ENCODE measurements around the gene AGBL1.

AGBL1 gene

DNA sequence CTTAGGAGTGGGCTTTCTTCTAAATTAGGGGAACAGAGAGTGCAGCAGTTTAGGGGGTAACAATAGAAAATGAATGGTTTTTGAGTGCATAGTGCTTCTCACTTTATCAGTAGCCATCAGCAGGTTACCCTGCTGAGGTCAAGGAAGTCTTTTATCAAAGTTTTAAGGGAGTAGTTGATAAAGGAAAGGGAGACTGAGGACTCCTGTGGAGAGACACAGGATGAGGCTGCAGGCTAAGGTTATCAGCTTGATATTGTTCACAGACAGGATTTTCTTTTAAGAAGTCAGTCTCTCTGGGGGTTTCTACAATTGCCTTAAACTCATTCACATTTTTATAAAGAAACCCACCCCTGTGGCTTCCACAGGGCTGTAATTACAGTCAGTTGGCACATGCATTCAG, 205.0 kb downstream of the AGBL1 start:
- DNase-seq (ENCODE audit: insufficient read length, low spot score) (no peak), FAIRE-seq (no peak)
- TF ChIP-seq, protein P1, sequence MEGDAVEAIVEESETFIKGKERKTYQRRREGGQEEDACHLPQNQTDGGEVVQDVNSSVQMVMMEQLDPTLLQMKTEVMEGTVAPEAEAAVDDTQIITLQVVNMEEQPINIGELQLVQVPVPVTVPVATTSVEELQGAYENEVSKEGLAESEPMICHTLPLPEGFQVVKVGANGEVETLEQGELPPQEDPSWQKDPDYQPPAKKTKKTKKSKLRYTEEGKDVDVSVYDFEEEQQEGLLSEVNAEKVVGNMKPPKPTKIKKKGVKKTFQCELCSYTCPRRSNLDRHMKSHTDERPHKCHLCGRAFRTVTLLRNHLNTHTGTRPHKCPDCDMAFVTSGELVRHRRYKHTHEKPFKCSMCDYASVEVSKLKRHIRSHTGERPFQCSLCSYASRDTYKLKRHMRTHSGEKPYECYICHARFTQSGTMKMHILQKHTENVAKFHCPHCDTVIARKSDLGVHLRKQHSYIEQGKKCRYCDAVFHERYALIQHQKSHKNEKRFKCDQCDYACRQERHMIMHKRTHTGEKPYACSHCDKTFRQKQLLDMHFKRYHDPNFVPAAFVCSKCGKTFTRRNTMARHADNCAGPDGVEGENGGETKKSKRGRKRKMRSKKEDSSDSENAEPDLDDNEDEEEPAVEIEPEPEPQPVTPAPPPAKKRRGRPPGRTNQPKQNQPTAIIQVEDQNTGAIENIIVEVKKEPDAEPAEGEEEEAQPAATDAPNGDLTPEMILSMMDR (IDR thresholded peaks at IDR 0.05; ENCODE audit: insufficient read depth, missing control alignments): no peak

DNA sequence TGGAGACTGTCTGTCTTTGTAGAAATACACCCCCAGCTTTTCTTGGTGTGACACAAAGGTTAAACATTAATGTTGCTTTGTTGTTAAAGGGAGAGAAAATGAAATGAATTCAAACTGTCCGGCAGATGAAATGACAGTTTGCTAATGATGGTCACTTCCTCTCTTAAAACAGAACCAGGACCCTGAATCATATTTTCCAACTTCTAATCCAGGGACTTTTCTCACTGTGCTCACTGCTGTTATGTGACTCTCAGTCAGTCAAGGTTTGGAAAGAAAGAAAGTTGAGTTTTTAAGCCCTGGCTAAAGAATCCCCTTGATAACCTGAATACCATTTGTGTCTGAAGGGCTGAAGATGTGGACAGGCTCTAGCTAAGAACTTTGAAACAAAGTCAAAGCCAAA, 215.8 kb downstream of the AGBL1 start:
- FAIRE-seq (no peak), DNase-seq (ENCODE audit: insufficient read length, low spot score) (no peak)
- TF ChIP-seq, protein P1 (IDR thresholded peaks at IDR 0.05; ENCODE audit: insufficient read depth, missing control alignments): no peak

DNA sequence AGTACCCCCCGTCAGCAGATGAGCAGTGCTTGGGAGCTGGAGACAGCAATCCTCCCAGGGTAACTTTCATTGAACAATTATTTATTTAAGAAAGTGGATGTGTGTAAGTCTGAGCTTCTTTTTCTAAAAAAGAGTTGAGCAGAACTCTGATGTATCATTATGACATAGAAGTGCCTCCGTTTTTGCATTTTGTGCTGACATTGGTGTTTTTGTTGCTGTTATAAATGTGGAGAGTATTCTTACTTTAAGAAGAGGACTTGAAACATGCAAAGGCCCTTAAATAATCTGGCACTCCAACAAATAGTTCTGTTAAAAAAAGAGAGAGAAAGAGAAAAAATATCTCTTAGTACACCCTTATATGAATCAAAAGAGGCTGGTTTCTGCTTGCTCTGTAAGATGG, 217.1 kb downstream of the AGBL1 start:
- FAIRE-seq: no peak
- TF ChIP-seq, protein P1 (IDR thresholded peaks at IDR 0.05; ENCODE audit: insufficient read depth, missing control alignments): no peak
- DNase-seq (ENCODE audit: insufficient read length, low spot score): no peak

DNA sequence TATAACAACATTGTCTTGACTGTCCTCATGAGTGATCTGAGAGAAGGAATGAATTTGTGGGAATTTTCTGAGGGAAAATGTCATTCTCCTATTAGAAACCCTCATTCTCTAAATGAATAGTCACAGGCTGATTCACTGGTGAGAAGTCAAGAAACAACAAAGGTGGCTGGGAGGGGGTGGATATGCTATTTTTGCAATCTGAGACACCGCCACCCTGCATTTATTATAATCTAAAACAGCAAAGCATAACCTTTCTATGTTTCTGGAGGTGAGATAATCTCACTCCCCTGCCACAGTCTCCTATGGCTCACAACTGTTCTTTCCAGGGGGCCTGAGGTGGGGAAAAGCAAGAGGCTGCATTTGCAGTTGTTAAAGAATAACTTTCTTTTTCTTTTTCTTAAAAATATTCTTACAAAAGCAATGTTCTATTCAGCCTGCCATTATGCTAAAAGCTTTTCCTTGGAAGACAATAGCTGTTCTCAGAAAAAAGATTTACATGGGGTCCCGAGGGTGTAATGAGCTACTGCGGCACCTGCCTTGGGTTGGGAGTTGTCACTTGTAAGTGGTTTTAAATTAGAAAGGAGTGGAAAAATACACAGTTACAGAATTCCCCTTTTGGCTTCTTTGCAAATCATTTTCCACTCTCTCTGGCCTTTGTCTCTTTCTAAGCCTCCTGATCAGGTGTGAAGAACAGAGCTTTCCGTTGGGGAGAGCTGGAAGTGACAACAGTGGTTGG, 220.9 kb downstream of the AGBL1 start:
- FAIRE-seq (no peak), DNase-seq (ENCODE audit: insufficient read length, low spot score) (no peak)
- TF ChIP-seq, protein P1 (IDR thresholded peaks at IDR 0.05; ENCODE audit: insufficient read depth, missing control alignments): no peak

DNA sequence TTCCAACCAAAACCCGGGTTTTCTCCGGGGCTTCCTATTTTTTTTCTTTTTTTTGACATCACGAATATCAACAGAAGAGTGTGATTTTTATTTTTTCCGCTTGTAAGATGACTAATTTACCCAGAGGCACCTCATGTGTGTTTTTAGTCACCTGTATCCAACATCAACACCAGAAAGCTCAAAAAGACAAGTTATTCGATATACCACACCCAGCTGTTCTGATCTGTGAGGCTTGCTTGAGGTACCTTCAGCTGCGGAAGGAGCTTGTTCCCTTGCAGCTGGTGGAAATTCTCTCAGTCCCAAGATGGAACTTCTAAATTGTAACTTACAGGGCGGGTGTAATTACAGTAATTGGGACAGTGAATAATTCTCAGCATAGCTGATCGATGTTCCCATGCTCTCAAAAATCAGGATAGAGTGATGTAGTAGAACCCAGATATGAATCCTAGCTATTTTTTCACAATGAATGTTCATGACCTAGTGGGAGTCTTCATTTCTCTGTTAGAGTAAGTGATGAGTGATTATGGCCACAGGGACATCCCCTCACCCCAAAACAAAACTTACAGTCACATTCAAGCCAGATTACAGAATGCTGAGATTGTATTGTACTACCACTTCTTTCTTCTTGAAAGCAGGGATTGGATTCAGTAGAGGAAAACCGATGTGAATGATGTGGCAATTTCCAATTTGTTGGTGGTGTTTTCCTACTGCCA, 232.1 kb downstream of the AGBL1 start:
- TF ChIP-seq, protein P1 (IDR thresholded peaks at IDR 0.05; ENCODE audit: insufficient read depth, missing control alignments): no peak
- DNase-seq (ENCODE audit: insufficient read length, low spot score) (no peak), FAIRE-seq (no peak)

DNA sequence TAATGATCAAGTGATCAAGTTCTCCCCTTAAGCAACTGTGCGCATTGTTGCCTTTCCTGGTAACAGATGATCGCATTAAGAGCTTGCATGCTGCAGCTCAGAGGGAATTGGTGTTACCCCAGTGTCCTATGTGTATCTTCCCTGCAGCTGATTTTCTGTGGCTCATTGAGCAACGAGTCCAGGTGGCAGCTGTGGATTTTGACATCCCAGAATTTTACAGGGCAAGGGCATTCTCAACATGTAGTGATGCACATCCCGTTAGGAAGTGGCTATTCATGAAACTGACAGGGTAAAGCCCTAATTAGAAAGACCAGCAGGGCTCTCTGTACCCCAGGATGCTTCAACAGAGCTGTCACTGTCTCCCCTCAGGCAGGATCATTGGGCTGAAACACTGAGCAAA, 232.8 kb downstream of the AGBL1 start:
- TF ChIP-seq, protein P1 (IDR thresholded peaks at IDR 0.05; ENCODE audit: insufficient read depth, missing control alignments): no peak
- DNase-seq (ENCODE audit: insufficient read length, low spot score) (no peak), FAIRE-seq (no peak)

DNA sequence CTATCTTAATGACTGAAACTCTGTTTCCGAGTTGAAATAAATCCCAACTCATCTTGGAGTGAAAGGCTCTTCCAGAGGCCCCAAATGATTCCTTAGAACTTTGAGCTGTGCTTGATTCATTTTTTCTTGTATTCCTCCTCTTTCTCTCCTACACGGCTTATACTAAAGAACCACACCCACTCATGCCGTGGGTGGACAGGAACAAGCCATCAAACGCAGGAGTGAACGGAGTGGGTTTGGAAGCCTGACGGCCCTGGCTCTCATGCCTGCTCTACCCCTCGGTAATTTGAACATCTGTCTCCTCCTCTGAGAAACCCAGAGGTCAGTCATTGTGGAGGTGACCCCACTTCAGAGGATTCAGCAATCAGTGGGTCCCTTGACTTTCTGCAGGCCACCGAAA, 236.5 kb downstream of the AGBL1 start:
- DNase-seq (ENCODE audit: insufficient read length, low spot score): no peak

More for the DNA sequence above, 236.5 kb downstream of the AGBL1 start:
- no peak for FAIRE-seq
- TF ChIP-seq, protein P1 (IDR thresholded peaks at IDR 0.05; ENCODE audit: insufficient read depth, missing control alignments): no peak
